GM12872 (cell line): ENCODE results near the gene ARPC1B.

ENCODE experiments used
- TF ChIP-seq, protein P1 (sequence below): IDR thresholded peaks from 3 replicates; pipeline ENCODE4 v1.5.1; 2011; ENCODE audit warnings: low read depth, mild to moderate bottlenecking, low read length, moderate library complexity; ENCODE audit not compliant: insufficient read depth

Gene ARPC1B

DNA sequence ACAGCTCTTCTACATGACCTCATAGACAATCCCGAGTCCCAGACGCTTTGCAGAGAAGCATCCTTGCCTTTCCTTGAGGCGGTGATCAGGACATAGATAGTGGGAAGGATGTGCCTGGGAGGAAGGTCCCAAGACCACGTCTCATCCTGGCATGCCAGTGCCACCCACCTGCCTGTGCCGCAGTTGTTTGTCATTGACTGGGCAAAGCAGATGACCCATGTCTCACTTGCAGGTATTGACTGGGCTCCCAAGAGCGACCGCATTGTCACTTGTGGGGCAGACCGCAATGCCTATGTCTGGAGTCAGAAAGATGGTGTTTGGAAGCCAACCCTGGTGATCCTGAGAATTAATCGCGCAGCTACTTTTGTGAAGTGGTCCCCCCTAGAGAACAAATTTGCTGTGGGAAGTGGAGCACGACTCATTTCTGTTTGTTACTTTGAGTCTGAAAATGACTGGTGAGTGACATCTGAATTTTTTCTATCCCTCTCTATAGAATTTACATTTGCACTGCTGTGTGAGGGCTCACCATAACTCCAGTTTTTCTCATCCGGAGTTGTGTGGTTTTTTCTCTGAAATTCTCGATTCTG, 30.4 kb upstream of the ARPC1B start:
- TF ChIP-seq, protein P1, sequence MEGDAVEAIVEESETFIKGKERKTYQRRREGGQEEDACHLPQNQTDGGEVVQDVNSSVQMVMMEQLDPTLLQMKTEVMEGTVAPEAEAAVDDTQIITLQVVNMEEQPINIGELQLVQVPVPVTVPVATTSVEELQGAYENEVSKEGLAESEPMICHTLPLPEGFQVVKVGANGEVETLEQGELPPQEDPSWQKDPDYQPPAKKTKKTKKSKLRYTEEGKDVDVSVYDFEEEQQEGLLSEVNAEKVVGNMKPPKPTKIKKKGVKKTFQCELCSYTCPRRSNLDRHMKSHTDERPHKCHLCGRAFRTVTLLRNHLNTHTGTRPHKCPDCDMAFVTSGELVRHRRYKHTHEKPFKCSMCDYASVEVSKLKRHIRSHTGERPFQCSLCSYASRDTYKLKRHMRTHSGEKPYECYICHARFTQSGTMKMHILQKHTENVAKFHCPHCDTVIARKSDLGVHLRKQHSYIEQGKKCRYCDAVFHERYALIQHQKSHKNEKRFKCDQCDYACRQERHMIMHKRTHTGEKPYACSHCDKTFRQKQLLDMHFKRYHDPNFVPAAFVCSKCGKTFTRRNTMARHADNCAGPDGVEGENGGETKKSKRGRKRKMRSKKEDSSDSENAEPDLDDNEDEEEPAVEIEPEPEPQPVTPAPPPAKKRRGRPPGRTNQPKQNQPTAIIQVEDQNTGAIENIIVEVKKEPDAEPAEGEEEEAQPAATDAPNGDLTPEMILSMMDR: no peak

DNA sequence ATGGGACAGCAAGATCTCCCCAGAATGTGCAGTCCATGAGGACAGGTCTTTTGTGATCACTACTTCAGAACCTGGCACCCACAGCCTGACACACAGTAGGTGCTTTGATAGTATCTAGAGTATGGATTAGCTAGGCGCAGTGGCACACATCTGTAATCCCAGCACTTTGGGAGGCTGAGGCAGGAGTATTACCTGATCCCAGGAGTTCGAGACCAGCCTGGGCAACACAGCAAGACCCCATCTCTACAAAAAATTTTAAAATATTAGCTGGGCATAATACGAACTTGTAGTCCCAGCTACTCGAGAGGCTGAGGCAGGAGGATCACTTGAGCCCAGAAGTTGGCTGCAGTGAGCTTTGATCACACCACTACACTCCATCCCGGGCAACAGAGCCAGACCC, 22.3 kb upstream of the ARPC1B start:
- TF ChIP-seq, protein P1: no peak

DNA sequence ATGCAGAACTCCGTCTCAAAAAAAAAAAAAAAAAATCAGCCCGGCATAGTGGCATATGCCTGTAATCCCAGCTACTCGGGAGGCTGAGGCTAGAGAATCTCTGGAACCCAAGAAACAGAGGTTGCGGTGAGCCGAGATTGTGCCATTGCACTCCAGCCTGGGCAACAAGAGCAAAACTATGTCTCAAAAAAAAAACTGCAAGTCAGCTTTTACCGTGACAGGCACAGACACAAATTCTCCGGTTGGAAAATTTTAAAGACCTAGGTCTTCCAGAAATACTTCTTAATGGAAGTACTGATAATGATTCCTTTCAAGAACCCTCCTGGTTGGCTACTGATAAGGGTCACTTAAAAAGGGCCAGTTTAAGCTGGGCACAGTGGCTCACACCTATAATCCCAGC, 19.4 kb upstream of the ARPC1B start:
- TF ChIP-seq, protein P1: no peak

DNA sequence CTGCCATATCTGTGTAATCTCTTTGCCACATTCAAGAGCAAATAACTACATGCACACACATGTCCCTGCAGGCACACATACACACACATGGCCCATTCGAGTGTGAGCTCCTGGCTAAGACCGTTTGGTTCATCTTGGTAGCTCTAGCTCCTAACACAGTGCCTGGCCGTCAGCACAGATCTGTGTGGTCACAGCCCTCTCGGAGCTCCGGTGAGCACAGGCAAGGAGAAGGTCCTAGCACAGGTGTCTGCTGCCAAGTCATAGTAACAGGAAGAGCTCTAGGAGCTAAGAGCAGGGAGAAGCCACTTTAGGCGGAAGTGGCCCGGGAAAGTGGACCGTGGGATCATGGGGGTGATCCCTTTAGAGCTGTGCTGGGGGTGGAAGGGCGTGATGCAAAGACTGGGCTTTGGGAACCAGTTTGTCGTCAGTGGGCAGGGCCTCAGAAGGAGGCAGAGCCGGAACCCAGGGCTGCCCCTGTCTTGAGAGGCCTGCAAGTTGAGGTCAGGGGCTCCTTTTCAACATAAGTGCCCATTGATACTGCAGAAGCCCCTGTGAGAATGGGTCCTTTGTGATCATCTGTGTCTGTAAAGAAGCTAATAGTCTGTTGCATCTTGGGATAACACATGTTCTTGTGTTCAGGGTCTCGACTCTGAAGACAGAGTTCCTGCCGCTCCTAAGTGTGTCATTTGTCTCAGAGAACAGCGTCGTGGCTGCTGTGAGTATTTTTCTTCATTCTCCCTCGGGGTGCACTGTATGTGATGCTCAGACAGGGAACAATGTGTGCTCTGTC, 16.6 kb upstream of the ARPC1B start:
- TF ChIP-seq, protein P1: no peak

DNA sequence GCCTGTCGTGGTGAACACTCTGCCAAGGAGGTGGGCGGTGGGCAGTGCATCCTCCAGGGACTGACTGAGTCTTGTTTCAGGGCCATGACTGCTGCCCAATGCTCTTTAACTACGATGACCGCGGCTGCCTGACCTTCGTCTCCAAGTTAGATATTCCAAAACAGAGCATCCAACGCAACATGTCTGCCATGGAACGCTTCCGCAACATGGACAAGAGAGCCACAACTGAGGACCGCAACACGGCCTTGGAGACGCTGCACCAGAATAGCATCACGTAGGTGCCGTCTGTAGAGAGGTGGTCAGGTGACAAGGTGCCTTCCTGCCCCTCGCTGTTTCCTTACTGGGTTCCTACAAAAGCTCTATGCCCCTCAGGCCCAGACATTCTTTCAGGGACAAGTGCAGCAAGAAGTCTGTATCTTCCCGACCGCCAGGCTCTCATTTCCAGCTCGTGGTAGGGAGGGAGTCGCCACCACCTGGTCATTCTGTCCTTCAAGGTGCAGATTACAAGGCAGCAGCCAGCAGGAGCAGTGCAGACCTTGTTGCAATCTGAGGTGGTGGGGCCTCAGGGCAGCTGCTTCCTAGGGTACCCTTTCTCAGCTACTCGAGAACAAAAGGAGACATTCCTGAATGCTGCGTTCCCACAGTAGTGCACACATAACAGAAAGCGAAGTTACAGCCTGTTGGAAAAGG, 14.9 kb upstream of the ARPC1B start:
- TF ChIP-seq, protein P1: no peak

DNA sequence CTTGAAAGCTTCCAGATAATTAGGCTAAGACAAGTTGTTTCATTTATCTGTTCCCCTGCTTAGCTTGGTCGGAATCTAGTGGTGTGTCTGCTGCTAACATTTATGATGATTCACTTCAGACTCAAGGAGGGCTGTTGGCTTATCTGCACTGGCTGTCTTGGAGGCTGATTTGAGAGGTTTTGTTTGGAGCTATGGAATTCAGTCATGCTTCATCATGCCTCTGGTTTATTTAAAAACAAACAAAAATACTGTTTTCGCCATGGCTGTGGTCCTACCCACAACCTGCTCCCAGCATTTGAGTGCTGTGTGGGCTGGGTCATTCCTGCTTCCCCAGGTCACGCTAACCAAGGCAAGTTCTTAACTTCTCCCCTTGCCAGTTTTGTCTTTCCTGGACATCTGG, 11.7 kb upstream of the ARPC1B start:
- TF ChIP-seq, protein P1: no peak

GRCh38 chr7:99363286-99363685, 11.2 kb upstream of the ARPC1B start:
- TF ChIP-seq, protein P1: no peak
